Activated gamma-delta T cell (primary cell): ENCODE data around the gene LIM2.

Experiments used
- DNase-seq: peaks from one replicate; lab custom pipeline; 2025; lab: John Stamatoyannopoulos, UW

Gene LIM2

DNA sequence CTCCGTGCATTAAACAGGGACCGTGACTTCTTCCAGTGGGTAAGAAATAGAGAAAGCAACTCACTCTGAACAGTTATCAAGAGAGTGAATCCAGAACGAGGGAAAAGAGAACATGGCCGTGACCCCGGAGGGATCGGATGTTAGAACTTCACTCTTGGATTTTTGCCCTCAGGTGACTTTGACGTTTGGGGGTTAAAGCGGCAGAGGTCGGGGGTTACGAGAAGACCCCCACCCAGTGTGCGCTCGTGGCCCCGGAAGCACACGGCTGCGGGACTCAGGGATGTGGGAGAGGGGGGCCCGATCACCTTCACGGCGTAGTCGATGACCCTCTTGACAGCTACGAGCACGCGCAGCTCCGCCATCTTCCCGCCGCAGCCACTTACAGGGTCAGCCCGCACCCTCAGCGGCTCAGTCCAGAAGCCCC is 21.8 kb downstream of the LIM2 start, which contains the start of gene ETFB:
Gene ETFB (minus strand): TSS at position 424 of the 424 bp plus-strand sequence. CDS start 62 bp downstream, at position 362.
- no peak for DNase-seq

DNA sequence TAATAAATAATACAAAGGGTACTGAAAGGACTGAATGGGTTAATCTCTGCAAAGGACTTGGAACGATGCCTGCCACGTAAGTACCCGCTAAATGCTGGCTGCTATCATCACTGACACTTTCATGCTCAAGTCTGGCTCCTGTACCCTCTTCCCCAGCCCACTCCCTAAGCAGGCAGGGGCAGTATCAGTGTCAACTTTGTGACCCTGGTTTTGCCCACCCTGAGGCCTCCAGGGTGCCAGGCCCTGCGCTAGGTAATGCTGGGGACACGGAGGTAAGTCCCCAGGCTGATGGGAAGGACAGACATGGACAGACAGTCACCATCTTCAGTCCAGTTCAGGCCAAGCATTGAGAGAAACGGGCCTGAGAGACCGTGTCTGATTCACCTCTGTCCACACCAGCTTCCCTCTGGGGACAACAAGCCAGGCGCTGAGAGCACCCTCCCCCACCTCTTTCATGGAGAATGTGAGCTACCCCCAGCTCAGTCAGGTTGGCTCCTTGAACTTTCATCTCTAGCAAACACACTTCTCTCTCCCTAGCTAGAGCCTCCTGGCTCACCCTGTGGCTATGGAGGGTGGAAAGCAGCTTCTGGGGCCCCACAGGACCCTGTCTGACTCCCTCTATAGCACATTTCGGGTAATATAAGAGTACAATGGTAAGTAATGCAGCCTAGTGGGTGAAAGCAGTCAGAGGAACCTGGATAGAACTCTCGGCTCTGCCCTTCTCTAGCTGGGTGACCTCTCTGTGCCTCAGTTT is 22.4 kb downstream of the LIM2 start:
- DNase-seq: no peak

DNA sequence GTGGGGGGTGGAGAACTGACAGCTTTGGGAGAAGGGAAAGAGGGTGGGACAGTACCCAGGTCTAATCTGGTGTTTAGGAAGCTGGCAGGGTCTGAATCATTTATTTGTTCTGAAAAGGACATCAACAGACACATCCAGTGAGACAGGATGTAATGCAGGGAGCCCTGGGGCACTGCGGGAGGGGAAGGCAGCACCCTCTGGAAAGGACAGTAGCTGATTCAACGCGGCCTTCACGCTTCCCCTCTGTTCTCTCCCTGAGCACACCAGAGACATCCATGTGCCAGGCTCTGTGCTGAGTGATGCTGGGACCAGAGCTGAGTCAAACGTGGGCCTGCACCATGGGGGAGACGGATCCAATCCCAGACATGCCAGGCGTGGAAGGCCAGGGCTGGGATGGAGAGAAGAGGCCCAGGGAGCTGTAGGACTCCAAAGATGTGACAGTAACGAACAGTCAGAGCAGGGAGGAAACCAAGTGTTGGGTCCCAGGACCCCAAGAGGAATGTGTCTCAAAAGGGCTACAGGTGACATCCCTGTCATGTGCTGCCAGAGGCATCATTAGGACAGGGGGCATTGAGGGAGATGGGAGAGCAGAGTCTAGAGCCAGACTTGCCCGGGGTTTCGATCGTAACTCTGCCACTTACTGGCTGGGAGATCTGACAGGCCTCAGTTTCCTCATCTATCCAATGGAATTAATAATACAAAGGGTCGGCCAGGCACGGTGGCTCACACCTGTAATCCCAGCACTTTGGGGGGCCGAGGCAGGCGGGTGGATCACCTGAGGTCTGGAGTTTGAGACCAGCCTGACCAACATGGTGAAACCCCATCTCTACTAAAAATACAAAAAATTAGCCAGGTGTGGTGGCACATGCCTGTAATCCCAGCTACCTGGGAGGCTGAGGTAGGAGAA is 23.3 kb downstream of the LIM2 start:
- DNase-seq: no peak

DNA sequence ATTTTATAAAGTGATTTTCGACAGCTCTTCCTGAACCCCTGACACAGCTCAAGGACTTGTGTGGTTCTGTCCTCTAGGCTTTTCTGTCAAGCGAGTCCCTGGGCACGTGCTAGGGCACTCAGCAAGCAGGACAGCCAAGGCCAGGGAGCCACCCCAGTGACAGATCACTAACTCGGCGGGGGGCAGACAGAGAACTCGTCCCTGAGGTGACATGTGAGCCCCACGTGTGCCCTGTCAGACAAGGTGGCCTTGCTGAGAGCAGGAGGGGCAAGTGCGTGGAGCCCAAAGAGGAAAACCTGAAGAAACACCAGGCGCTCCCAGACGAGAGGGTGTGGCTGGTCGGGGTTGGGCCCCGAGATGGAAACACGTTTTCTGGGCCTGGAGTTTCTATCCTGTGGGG is 26.5 kb downstream of the LIM2 start:
- DNase-seq: no peak

DNA sequence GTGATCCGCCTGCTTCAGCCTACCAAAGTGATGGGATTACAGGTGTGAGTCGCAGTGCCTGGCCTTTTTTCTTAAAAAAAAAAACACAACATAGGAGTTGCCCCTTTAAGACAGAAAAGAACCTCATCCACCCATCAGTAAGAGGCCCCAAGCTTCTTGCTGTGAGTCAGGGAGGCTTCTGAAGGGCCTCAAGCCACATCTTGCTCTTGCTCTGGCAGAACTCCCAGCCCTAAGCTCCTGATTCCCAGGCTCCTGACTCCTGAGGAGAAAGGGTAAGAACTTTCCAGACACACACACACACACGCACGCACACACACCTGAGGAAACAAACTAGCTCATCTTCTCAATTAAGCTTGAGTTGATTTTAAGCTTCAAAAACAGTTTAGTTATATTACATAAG is 28.5 kb downstream of the LIM2 start:
- no peak for DNase-seq

DNA sequence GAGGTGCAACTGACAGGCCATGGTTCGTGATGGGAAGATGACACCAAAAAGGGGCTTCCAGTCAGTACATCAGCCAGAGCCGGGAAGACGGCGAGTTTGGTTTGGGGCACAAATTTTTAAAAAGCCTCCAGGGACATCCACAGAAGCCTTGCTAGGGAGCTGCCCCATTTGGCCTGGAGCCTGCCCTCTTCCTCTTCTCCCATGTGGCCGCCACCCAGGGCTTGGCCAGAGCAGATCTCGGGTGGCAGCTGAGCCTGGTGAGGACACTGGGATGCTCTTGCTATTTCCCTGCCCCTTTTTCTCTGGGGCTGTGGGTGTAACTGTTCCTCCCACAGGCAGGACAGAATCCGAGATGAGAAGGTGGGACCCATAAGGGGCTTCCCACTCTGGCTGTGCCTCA is 29.8 kb downstream of the LIM2 start:
- DNase-seq: no peak

- DNase-seq: no peak
Measured at GRCh38 chr19:51356159-51356801, 31.5 kb downstream of the LIM2 start.

- DNase-seq: no peak
Measured at GRCh38 chr19:51354742-51355148, 33.0 kb downstream of the LIM2 start.

- DNase-seq: no peak
Measured at GRCh38 chr19:51354103-51354741, 33.6 kb downstream of the LIM2 start.

DNA sequence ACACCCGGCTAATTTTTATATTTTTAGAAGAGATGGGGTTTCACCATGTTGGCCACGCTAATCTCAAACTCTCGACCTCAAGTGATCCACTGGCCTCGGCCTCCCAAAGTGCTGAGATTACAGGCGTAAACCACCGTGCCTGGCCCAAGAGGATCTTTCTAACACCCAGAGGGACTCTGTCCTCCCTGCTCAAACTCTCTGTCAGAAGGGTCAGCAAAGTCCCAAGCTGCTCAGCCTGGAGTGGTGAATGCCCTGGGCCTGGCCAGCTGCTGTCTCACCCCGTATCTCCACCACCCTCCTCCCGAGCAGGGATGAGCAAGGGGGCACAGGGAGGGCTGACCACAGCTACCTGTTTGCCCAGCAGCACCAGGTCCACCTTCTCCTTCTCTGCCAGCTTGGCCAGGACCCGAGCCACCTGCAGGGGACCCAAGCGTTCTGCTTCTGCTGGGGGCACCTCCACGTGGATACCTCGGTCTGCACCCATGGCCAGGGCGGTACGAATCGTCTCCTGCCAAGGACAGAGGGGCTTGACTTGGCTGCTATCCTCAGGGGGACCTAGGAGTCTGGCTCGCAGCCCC is 34.9 kb downstream of the LIM2 start:
- no peak for DNase-seq

DNA sequence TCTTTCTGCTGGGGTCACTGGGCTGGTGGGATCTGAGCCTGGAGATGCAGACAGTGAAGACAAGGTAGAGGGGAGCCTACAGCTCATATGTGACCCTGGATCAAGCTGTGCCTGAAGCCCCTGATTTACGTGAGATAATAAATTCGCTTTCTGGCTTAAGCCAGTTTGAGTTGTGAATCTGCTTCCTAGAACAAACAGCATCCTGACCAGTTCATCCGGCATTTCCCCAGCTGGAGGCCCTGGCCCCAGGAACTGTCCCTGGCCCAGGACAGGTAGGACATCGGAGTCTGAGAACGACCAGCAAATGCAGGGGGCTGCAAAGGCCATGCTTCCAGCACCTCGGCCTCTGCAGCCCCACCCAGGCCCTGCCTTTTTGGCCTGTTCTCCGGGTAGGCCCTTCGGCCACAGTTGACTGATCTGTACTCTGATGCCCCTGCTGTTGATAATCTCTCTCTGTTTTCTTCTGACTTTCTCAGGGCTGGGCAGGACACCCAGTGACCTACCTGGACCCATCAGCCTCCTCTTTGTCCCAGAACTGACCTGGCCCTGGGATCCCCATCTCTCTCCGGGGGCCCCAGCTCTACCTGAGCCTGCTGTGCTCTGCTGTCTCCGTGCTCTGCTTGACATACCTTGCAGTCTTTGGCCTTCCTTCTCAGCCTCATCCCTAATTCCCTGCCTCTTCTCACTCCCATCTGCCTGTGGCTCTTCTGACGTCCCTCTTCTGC is 36.3 kb downstream of the LIM2 start:
- no peak for DNase-seq

DNA sequence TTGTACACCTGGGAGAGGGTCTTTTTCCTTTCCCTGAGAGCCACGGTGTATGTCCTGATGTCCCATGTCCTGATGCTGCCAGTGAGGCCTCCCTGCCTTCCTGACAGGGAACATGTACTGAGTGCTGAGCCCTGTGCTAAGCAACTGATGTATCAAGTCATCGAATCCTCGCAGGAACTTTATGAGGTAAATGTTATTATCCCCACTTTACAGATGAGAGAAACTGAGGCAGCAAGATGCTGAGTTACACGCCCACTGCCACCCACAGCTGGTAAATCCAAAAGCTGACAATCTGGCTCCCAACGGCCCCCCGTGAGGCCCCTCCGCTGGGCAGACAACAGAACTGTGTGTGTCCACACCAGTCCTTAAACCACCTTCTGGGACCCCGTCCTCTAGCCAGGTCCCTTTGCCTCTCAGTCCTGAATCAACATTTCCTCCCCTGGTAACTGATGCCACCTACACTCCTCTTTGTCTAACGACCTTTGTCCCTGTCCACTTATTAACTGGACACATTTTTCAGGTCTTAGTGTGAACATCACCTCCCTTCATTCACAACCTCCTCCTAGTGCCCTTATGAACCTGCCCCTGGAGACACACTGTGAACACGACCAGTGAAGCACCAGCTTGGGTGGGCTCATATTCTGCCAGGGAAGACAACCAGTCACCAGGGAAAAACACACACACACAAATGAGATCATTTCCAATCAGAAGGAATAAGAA is 40.4 kb downstream of the LIM2 start:
- DNase-seq: no peak

DNA sequence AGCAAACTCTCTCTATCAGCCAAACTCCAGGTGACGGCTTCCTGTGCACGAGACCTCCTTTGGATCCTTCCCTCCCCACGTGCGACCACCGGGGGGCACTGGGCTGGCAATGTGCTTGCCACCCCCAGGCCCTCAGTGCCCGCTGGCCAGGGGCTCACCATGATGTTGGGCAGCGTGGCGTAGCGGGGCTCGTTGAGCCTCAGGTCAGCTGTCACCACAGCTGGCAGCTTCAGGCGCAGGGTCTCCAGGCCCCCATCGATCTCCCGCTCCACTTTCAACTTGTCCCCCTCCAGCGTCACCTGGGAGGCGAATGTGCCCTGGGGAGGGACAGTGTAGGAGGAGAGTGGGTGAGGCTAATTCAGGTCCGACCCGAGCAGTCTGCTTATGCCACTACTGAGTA is 41.0 kb downstream of the LIM2 start:
- no peak for DNase-seq

- no peak for DNase-seq
Measured at GRCh38 chr19:51345076-51345620, 42.6 kb downstream of the LIM2 start.

- no peak for DNase-seq
Measured at GRCh38 chr19:51342631-51343569, 44.9 kb downstream of the LIM2 start.

GRCh38 chr19:51341976-51342580 is 45.7 kb downstream of the LIM2 start, which contains the start of gene VSIG10L:
Gene VSIG10L (minus strand): TSS chr19:51342139. CDS start chr19:51342124, 15 bp downstream.
- DNase-seq: no peak

- DNase-seq: no peak
Measured at GRCh38 chr19:51341066-51341465, 46.7 kb downstream of the LIM2 start.
